ENCODE results near the gene OGDH.

Gene OGDH

GRCh38 chr7:44564606-44565005 is 41.8 kb upstream of the OGDH start:
- H3K27ac ChIP-seq (ENCODE audit: low read depth, low read length), result no peak overlapping the region
- H3K36me3 ChIP-seq (ENCODE audit: control insufficient read depth, low read length), result peaks cover 55% of the 10 kb centered on the region

GRCh38 chr7:44565097-44565794 is 41.2 kb upstream of the OGDH start:
- H3K4me3 ChIP-seq (ENCODE audit: low read length), result no peak overlapping the region
- TF ChIP-seq CTCF (IDR thresholded peaks at IDR 0.05; ENCODE audit: low read depth, low read length, poor library complexity, severe bottlenecking), result peak; percentile 100
- no peak for TF ChIP-seq EZH2phosphoT487 (IDR thresholded peaks at IDR 0.05; ENCODE audit: borderline replicate concordance, low read length)
- H3K4me1 ChIP-seq (ENCODE audit: control insufficient read depth, low read length), result no peaks in the 10 kb centered on the region
- no peaks in the 10 kb centered on the region for H3K9me2 ChIP-seq (replicated peaks; ENCODE audit: control insufficient read depth, low read length)
- H3K4me2 ChIP-seq (ENCODE audit: low read length), result no peak overlapping the region
- H3K9me3 ChIP-seq (ENCODE audit: control insufficient read depth, insufficient read depth, low read length), result no peaks in the 10 kb centered on the region
- peaks cover 14% of the 10 kb centered on the region for H4K20me1 ChIP-seq (ENCODE audit: control insufficient read depth, insufficient read depth, low read depth, low read length)
- peaks cover 61% of the 10 kb centered on the region for H3K36me3 ChIP-seq (ENCODE audit: control insufficient read depth, low read length)
- peaks cover 12% of the 10 kb centered on the region for H3F3A ChIP-seq (ENCODE audit: control insufficient read depth, insufficient read depth)
- peaks cover 14% of the 10 kb centered on the region for H3K79me2 ChIP-seq (ENCODE audit: control insufficient read depth, low read length)
- no peaks in the 10 kb centered on the region for H3K27me3 ChIP-seq (ENCODE audit: control insufficient read depth, low read length)
- H3K27ac ChIP-seq (ENCODE audit: low read depth, low read length), result no peak overlapping the region

More at GRCh38 chr7:44564606-44565005, 41.8 kb upstream of the OGDH start:
- no peaks in the 10 kb centered on the region for H3K4me1 ChIP-seq (ENCODE audit: control insufficient read depth, low read length)
- no peaks in the 10 kb centered on the region for H3K9me3 ChIP-seq (ENCODE audit: control insufficient read depth, insufficient read depth, low read length)
- peaks cover 12% of the 10 kb centered on the region for H3K79me2 ChIP-seq (ENCODE audit: control insufficient read depth, low read length)
- no peaks in the 10 kb centered on the region for H3K9me2 ChIP-seq (replicated peaks; ENCODE audit: control insufficient read depth, low read length)
- H3F3A ChIP-seq (ENCODE audit: control insufficient read depth, insufficient read depth), result peaks cover 12% of the 10 kb centered on the region
- no peak overlapping the region for H3K4me2 ChIP-seq (ENCODE audit: low read length)
- TF ChIP-seq CTCF (IDR thresholded peaks at IDR 0.05; ENCODE audit: low read depth, low read length, poor library complexity, severe bottlenecking), result no peak
- TF ChIP-seq EZH2phosphoT487 (IDR thresholded peaks at IDR 0.05; ENCODE audit: borderline replicate concordance, low read length), result no peak
- no peaks in the 10 kb centered on the region for H3K27me3 ChIP-seq (ENCODE audit: control insufficient read depth, low read length)
- H4K20me1 ChIP-seq (ENCODE audit: control insufficient read depth, insufficient read depth, low read depth, low read length), result peaks cover 14% of the 10 kb centered on the region
- no peak overlapping the region for H3K4me3 ChIP-seq (ENCODE audit: low read length)

GRCh38 chr7:44565795-44566559 is 40.5 kb upstream of the OGDH start:
- Histone ChIP-seq H3K79me2 (ENCODE audit: control insufficient read depth, low read length) (peaks cover 21% of the 10 kb centered on the region), H3K27ac (ENCODE audit: low read depth, low read length) (no peak overlapping the region), H3K4me2 (ENCODE audit: low read length) (no peak overlapping the region), H3K27me3 (ENCODE audit: control insufficient read depth, low read length) (no peaks in the 10 kb centered on the region), H3K9me3 (ENCODE audit: control insufficient read depth, insufficient read depth, low read length) (no peaks in the 10 kb centered on the region), H3K4me1 (ENCODE audit: control insufficient read depth, low read length) (no peaks in the 10 kb centered on the region), H3K9me2 (replicated peaks; ENCODE audit: control insufficient read depth, low read length) (no peaks in the 10 kb centered on the region), H3K36me3 (ENCODE audit: control insufficient read depth, low read length) (peaks cover 69% of the 10 kb centered on the region), H4K20me1 (ENCODE audit: control insufficient read depth, insufficient read depth, low read depth, low read length) (peaks cover 14% of the 10 kb centered on the region), H3F3A (ENCODE audit: control insufficient read depth, insufficient read depth) (peaks cover 12% of the 10 kb centered on the region), H3K4me3 (ENCODE audit: low read length) (no peak overlapping the region)
- TF ChIP-seq EZH2phosphoT487 (IDR thresholded peaks at IDR 0.05; ENCODE audit: borderline replicate concordance, low read length) (no peak), CTCF (IDR thresholded peaks at IDR 0.05; ENCODE audit: low read depth, low read length, poor library complexity, severe bottlenecking) (peak; percentile 32)

Data from DOHH2 (cell line).